Activated naive CD4-positive, alpha-beta T cell treated with anti-CD3 and anti-CD28 coated beads, Interleukin-2, amount 50 U/mL, for 72 hours (primary cell): ENCODE measurements around the gene NOD2. TPM values are rescaled to one million over a fixed set of nuclear protein-coding genes. Genes with fewer than 3 reads are reported as not detected.
A peak's percentile ranks its signal among the peaks of the same experiment; 100 is the strongest.

Experiments used
- ATAC-seq, 2 donors: fragments of 150-1000 bp; cut with Tn5 transposase; 2 replicates each; pipeline ENCODE4 v1.10.0; 2021; ENCODE audit warnings: mild to moderate bottlenecking in 2 of 2, moderate library complexity in 2 of 2
- DNase-seq, 2 donors: peaks; one replicate each; pipeline ENCODE4 v3.0.0; 2021 to 2022; ENCODE audit warnings: low spot score in 2 of 2
- H3K27ac Mint-ChIP-seq, 2 donors: one replicate each; pipeline ENCODE4 v1.8.0; 2022; ENCODE audit warnings: mild to moderate bottlenecking in 2 of 2, mixed read lengths in 2 of 2
- H3K36me3 Mint-ChIP-seq, 2 donors: one replicate each; pipeline ENCODE4 v1.8.0; 2022; ENCODE audit warnings: mixed read lengths in 2 of 2
- H3K9me3 Mint-ChIP-seq, 2 donors: one replicate each; pipeline ENCODE4 v1.8.0; 2022; ENCODE audit warnings: mixed read lengths in 2 of 2
- total RNA-seq, 2 donors: library from RNA; stranded (reverse); gene quantifications; one replicate each; pipeline ENCODE4 v1.2.3, GENCODE V29; 2022

NOD2 gene
- total RNA-seq = 1 to 10 TPM in 1 of 2 donors, under 1 TPM in 1; 0.59 to 5.1 TPM

DNA sequence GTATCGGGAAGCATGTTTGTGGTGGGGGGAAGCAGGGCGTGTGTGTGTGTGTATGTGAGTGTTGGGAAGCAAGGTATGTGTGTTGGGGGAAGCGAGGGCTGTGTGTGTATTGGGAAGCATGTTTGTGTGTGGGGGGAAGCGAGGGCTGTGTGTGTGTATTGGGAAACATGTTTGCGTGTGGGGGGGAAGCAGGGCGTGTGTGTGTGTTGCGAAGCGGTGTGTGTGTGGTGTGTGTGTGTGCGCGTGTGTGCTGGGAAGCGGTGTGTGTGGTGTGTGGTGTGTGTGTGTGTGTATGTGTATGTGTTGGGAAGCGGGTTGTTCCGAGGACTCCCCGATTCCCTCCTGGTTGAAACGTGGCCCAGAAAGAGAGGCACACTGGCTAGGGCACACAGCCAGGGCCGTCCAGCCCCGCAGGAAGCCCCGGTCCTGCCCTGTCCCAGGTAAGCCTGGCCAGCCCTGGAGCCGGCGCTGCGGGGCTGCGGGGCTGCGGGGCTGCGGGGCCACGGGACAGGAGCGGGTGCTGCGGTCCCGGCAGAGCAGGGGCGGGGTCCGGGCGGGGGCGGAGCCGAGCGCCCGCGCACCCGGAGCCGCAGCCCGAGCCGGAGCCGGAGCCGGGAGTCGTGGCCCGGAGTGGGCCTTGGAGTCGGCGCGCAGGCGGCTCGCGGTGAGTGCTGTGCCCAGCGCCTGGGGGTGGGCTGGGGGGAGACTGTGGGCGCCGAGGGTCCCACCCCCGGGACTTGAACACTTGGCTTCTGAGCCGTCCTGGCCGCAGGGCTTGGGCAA is at the start of gene NOD2:
Gene NOD2, plus strand, starts transcription at position 608 of the 783 bp plus-strand sequence. CDS start 5,890 bp downstream, outside the sequence.
- Mint-ChIP-seq H3K36me3 (no peaks in the 10 kb centered on the region), H3K9me3 (peaks cover 0 to 5% of the 10 kb centered on the region in 2 donors), H3K27ac (peak within 1 kb of the TSS; percentile 6 to 36)
- peak in 1 of 2 donors; percentile 62 for ATAC-seq
- no peak for DNase-seq

DNA sequence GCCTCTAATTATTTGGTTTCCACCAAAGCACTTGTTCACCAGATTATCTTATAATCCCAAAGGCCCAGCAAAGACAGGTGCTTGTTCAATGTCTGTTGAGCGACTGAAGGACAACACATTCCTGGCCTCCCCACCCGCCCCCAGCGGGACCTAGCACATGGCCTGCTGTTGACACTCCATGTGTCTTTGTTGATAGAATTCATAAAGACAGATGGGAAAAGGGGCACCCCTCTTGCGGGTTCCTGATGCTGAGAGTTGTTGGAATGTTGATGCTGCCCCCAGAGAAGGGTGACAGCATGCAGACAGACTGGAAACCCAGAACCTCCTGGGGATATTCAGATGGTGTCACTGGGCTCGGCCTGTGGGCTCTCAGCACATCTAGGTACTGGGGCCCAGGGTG is 49.2 kb upstream of the NOD2 start:
- no peaks in the 10 kb centered on the region for H3K36me3 Mint-ChIP-seq
- ATAC-seq (no peak), DNase-seq (no peak)
- H3K9me3 Mint-ChIP-seq = no peaks in the 10 kb centered on the region
- no peak overlapping the region for H3K27ac Mint-ChIP-seq

DNA sequence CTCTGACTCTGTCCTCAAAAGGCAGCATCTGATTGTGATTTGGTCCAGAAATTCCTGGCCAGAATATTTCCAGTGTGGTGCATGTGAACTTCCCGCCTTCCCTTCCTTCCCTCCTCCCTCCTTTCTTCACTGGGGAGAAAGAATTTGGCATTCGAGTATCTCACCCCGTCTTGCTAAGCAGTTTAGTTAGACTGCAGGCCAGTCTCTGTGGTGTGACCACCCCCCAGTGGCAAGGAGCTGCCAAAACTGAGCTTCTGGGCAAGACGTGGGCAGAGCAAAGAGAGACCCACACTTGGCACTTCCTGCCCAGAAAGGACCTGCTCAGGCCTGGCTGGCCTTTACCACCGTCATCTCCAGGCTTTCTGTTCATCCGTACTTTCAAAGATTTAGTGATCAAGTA is 48.7 kb upstream of the NOD2 start:
- Mint-ChIP-seq H3K9me3 (no peaks in the 10 kb centered on the region), H3K36me3 (no peaks in the 10 kb centered on the region), H3K27ac (peak overlapping the region; percentile 19 to 70)
- peak; percentile 68 to 70 for ATAC-seq
- peak in 1 of 2 donors; percentile 28 for DNase-seq

DNA sequence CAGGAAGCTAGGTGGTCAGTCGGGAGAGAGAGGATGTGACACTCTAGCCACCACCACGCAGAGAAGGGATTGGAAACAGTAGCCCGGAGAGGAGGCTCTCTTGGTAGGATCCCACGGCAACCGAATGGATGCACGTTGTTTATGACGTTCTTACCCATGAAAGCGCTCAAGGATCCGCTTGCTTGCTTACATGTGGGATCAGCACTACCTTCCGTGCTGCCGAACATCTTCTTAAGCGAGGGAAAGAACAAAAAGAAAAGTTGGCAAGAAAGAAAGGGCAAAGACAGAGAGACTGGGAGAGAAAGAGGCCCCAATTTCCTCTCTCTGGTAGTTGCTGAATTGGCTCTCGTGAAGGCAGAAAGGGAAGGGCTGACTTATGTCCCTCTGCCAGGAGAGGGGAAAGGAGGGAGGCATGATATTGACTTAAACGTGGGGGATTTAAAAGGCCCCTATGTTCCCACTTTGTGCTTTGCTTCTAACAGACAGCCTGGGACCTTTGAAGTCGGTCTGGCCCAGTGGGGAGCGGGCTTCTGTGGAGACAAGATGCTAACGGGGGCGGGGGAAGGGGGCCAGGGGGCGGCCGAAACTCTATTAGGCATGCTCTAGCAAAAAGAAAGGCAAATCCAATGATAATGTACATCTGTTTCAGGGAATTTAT is 47.7 kb upstream of the NOD2 start:
- Mint-ChIP-seq H3K36me3 (no peaks in the 10 kb centered on the region), H3K27ac (peak overlapping the region in 1 of 2 donors; percentile 19), H3K9me3 (no peaks in the 10 kb centered on the region)
- no peak for ATAC-seq
- DNase-seq = no peak

DNA sequence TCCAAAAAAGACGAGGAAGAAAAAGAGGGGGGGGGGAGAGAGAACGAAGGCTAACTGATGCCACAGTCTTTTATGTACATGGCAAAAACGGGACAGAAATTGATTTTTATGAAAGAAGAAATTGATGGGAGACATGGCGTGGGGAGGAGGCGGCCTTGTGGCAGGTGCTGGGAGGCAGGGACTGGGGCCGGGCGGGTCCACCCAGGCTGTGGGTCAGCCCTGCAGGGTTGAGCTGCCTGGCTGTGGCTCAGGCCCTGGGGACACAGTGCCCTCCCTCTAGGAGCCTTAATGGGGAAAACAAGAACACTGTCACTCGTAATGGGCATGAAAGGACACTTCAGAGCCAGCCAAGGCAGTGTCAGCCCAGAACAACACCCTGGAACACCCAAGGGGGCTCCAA is 47.1 kb upstream of the NOD2 start:
- H3K9me3 Mint-ChIP-seq = no peaks in the 10 kb centered on the region
- no peaks in the 10 kb centered on the region for H3K36me3 Mint-ChIP-seq
- DNase-seq (no peak), ATAC-seq (no peak)
- H3K27ac Mint-ChIP-seq = no peak overlapping the region

DNA sequence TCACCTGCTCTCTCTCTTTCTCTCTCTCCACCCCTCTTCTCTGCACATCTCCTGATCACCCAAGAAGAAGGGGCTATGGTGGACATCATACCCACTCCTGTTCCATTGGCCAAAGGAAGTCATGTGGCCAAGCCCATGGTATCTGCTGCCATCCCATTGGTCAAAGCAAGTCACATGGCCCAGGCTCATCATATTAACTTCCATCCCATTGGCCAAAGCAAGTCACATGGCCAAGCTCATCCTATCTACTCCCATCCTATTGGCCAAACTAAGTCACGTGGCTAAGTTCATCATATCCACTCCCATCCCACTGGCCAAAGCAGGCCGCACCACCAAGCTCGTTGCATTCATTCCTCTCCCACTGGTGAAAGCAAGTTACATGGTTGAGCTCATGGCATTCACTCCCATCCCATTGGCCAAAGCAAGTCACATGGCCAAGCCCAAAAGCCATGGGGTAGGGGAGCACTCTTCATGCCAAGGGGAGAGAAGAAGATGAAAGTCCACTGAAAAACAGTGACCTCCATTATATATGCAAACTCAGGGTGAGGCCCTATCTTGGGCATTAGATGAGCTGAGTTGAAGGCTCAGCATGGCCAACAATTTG is 41.5 kb upstream of the NOD2 start:
- H3K36me3 Mint-ChIP-seq = peaks cover 0 to 6% of the 10 kb centered on the region in 2 donors
- H3K9me3 Mint-ChIP-seq = peaks cover 5% of the 10 kb centered on the region in 2 donors
- H3K27ac Mint-ChIP-seq = peak overlapping the region in 1 of 2 donors; percentile 81
- no peak for ATAC-seq
- no peak for DNase-seq

DNA sequence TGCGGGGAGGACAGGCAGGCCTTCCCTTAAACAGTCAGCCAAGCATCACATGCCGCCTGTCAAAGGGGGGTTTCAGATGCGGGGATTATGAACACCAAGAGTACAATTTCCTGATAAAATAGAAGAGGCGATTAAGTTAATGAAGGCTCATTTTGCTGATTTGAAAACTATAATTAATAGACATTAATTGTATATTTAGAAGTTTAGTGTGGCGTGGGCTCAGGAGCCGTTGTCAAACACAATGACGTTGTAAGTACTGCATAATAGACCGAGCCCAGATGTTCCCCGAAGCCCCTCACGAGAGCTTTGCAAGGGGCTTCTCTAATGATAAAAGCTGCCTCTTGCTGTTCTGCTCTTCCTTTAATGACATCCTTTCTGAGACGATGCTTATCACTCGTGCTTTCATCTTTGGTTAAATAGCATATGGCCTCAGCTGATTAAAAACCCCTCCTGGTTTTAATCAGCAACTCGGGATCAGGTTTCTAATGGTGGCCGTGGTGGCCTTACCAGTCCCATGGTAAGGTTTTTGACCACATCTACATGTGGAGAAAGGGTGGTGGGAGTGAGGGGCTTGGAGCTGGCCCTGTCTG is 40.5 kb upstream of the NOD2 start:
- H3K36me3 Mint-ChIP-seq = peaks cover 0 to 6% of the 10 kb centered on the region in 2 donors
- DNase-seq (no peak), ATAC-seq (no peak)
- no peak overlapping the region for H3K27ac Mint-ChIP-seq
- H3K9me3 Mint-ChIP-seq = peaks cover 5% of the 10 kb centered on the region in 2 donors

DNA sequence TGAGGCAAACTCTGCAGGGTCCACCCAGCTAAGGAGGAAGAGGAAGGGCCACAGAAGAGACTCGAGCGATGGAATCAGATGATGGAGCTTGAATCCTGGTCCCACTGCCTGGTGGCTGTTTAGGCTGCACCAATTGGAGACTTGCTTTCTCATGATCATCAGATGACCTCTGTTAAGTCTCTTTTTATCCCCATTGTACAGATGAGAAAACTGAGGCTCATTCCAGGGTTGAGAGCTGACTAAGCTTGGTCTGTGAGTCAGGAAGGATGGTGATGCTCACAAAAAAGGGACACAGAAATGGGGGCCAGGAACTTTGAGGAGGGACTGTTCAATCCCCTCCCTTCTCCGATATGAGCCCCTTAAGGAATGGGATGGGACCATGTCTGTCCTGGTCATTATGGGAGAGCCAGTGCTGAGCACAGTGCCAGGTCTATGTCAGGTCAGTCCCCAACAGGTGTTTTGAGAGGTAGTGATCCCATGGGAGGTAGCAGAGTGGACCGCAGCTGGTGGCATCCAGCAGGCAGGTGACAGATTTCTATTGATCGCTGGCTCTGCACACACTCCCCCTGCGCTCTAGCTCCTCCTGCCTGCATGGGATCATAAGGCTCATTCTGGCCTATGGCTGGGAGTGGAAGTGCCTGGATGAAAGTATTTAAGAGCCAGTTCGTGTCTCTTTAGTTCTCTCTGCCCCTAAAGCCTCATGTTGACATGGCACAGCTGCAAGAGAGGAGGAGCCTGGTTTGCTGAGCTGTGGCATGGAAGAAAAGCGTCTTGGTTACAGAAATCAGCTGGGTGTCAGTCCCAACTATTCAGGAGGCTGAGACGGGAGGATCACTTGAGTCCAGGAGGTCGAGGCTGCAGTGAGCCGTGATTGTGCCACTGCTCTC is 39.5 kb upstream of the NOD2 start:
- peaks cover 0 to 6% of the 10 kb centered on the region in 2 donors for H3K36me3 Mint-ChIP-seq
- peaks cover 5% of the 10 kb centered on the region in 2 donors for H3K9me3 Mint-ChIP-seq
- ATAC-seq (no peak), DNase-seq (no peak)
- no peak overlapping the region for H3K27ac Mint-ChIP-seq

DNA sequence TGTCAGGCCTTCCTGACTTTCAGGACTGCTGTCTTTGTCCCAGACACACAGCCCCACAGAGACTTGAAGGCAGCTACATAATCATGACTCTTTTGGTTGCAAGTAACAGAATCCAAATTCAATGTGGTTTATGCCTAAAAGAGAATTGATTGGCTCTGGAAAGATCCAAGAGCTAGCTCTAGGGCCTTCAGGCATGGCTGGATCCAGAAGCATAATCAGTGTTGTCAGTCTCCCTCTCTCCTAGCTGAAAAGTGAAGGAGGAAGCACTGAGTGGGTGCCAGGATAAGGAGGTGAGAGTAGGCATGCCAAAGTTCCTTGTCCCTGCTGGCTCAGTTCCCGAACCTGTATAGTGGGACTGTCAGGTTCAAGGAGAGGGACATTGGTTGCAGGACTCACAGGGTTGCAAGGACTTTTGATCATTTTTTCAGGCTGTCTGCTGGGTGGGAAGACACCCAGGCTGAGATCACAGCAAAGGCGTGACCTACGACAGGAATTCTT is 37.8 kb upstream of the NOD2 start:
- H3K27ac Mint-ChIP-seq = no peak overlapping the region
- H3K36me3 Mint-ChIP-seq = peaks cover 0 to 6% of the 10 kb centered on the region in 2 donors
- DNase-seq (no peak), ATAC-seq (no peak)
- H3K9me3 Mint-ChIP-seq = peaks cover 5% of the 10 kb centered on the region in 2 donors

DNA sequence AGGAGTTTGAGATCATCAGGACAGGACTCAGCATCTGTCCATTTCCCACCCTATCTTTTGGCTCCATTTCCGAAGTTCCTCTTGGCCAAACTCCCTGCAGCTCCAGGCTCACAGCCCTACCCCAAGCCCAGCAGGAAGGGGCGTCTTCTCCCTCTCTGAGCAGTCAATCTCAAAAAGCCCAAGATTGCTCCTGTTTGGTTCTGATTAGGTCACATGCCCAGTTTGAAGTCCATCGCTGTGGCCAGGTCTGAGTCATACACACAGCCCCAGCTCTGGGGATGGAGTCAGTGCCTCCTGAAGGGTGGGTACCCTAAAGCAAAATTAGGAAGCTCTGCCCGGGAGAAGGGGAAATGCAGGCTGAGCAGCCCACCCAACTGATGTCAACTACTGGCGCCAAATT is 36.2 kb upstream of the NOD2 start:
- Mint-ChIP-seq H3K9me3 (no peaks in the 10 kb centered on the region), H3K27ac (no peak overlapping the region), H3K36me3 (no peaks in the 10 kb centered on the region)
- ATAC-seq = no peak
- DNase-seq = no peak

DNA sequence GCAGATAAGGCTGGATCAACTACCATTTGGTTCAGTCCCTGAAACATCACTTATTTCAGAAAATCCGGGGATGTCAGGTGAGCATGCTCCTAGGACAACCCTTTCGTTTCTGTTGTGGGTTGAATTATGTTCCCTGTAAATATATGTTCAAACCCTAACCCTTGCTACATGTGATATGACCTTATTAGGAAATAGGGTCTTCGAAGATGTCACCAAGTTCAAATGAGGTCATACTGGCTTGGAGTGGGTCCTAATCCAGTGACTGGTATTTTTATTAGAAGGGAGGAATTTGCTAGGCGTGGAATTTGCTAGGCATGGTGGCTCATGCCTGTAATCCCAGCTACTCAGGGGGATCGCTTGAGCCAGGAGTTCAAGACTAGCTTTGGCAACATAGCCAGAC is 33.6 kb upstream of the NOD2 start:
- Mint-ChIP-seq H3K9me3 (no peaks in the 10 kb centered on the region), H3K27ac (no peak overlapping the region), H3K36me3 (no peaks in the 10 kb centered on the region)
- no peak for DNase-seq
- ATAC-seq = no peak

DNA sequence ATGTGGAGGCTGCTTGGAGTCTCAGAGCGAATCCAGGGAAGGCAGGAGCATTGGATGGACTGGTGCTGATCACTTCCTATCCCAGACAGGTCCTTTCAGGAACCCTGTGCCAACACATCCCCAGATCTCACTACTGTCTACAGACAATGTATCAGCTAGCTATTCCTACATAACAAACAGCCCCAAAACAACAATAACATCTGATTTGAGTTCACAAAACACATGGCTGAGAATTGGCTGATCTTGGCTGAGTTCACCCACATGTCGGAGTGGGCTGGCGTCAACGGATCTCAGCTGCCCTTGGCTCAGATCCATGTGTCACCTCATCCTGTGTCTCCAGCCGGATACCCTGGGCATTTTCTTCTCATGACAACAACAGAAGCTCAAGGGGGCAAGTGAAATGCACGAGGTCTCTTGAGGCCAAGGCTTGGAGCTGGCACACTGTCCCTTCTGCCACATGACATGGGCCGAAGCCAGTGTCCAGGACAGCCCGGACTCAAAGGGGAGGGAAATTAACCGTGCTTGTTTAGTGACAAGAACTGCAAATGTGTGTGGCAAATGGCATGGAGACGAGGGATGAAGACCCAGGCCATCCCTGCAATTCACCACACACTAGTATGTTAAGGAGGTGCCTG is 31.0 kb upstream of the NOD2 start:
- no peak overlapping the region for H3K27ac Mint-ChIP-seq
- H3K36me3 Mint-ChIP-seq = no peaks in the 10 kb centered on the region
- DNase-seq = no peak

DNA sequence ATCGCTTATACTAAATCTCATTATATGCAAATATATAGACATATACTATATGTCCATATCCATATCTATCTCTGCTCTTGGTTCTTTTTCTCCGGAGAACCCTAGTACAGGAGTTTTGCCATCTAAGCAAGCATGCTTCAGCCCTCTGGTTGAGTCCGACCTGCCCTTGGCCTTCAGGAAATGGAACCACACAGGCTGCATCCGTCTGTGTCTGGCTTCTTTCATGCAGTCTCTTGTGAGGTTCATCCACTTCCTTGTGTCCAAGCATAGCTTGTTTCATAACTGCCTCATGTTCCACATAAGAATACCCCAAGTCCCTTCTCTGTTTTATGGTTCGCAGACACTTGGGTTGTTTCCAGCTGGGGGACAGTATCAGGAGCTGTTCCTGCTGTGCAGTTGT is 29.1 kb upstream of the NOD2 start:
- ATAC-seq (no peak), DNase-seq (no peak)
- Mint-ChIP-seq H3K36me3 (no peaks in the 10 kb centered on the region), H3K27ac (no peak overlapping the region), H3K9me3 (no peaks in the 10 kb centered on the region)

More for the DNA sequence above, 31.0 kb upstream of the NOD2 start:
- ATAC-seq = no peak
- no peaks in the 10 kb centered on the region for H3K9me3 Mint-ChIP-seq

DNA sequence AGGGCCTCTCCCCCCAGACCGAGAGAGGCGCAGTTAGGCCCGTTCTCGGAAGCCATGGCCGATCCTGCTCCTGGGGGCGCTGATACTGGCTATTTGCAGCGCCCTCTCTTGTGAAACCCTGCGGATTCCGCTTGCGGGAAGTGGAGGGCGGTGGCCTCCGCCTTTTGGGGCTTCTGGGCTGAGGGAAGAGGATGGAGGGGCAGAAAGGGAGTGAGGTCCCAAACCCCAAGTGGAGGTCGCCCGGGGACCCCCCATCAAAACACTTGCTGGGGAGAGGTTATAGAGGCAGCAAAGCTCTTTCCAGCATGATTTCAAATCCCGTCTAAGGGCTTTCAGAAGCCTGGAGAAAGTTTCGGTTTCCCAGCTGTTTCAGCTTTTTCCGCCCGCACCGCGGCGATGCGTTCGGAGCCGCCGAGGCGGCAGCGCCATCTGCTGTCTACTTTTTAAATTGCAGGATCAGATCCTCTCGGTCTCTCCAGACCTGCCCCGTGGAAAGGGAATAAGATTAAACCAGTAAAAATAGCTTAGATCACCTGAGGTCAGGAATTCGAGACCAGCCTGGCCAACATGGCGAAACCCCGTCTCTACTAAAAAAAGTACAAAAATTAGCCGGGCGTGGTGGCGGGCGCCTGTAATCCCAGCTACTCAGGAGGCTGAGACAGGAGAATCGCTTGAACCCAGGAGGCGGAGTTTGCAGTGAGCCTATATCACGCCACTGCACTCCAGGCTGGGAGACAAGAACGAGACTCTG is 28.1 kb upstream of the NOD2 start:
- peak overlapping the region; percentile 52 to 68 for H3K27ac Mint-ChIP-seq
- H3K36me3 Mint-ChIP-seq = peaks cover 0 to 4% of the 10 kb centered on the region in 2 donors
- H3K9me3 Mint-ChIP-seq = no peaks in the 10 kb centered on the region
- DNase-seq = peak; percentile 82 to 96
- ATAC-seq = peak; percentile 55 to 58
